ENCODE data around the gene COL23A1.

The COL23A1 gene

GRCh38 chr5:178548746-178549145 lies 41.4 kb downstream of the COL23A1 start:
- H3K4me3 ChIP-seq (ENCODE audit: low read length), result no peak overlapping the region
- no peak for TF ChIP-seq CTCF (IDR thresholded peaks at IDR 0.05; ENCODE audit: insufficient read depth, low read depth, low read length, missing control alignments)
- DNase-seq (ENCODE audit: low read depth), result no peak

- no peak for DNase-seq (ENCODE audit: low read depth)
- no peak for TF ChIP-seq CTCF (IDR thresholded peaks at IDR 0.05; ENCODE audit: insufficient read depth, low read depth, low read length, missing control alignments)
- no peak overlapping the region for H3K4me3 ChIP-seq (ENCODE audit: low read length)
These were observed 42.3 kb downstream of the COL23A1 start for GRCh38 chr5:178547753-178548415.

- no peak overlapping the region for H3K4me3 ChIP-seq (ENCODE audit: low read length)
- no peak for DNase-seq (ENCODE audit: low read depth)
- TF ChIP-seq CTCF (IDR thresholded peaks at IDR 0.05; ENCODE audit: insufficient read depth, low read depth, low read length, missing control alignments), result no peak
These were observed 43.0 kb downstream of the COL23A1 start for GRCh38 chr5:178547052-178547666.

- no peak overlapping the region for H3K4me3 ChIP-seq (ENCODE audit: low read length)
- no peak for TF ChIP-seq CTCF (IDR thresholded peaks at IDR 0.05; ENCODE audit: insufficient read depth, low read depth, low read length, missing control alignments)
- DNase-seq (ENCODE audit: low read depth), result no peak
These were observed 43.5 kb downstream of the COL23A1 start for GRCh38 chr5:178546675-178547033.

GRCh38 chr5:178545941-178546674 lies 44.1 kb downstream of the COL23A1 start:
- H3K4me3 ChIP-seq (ENCODE audit: low read length), result no peak overlapping the region
- no peak for DNase-seq (ENCODE audit: low read depth)
- TF ChIP-seq CTCF (IDR thresholded peaks at IDR 0.05; ENCODE audit: insufficient read depth, low read depth, low read length, missing control alignments), result no peak

- no peak for TF ChIP-seq CTCF (IDR thresholded peaks at IDR 0.05; ENCODE audit: insufficient read depth, low read depth, low read length, missing control alignments)
- no peak for DNase-seq (ENCODE audit: low read depth)
- H3K4me3 ChIP-seq (ENCODE audit: low read length), result no peak overlapping the region
These were observed 45.0 kb downstream of the COL23A1 start for GRCh38 chr5:178545176-178545575.

All from epithelial cell of esophagus (primary cell).